HG03521 (cell line): Measurements from ENCODE around the gene RPL21.

ENCODE experiments used
- ATAC-seq: cut with Tn5 transposase; IDR thresholded peaks from one replicate; pipeline ENCODE4 v1.9.1; 2021; ENCODE audit warnings: mild to moderate bottlenecking, moderate library complexity; ENCODE audit not compliant: unreplicated experiment

The RPL21 gene

GRCh38 chr13:27257648-27258253 lies 6.4 kb downstream of the RPL21 start:
- ATAC-seq: no peak

GRCh38 chr13:27258637-27259386 lies 7.5 kb downstream of the RPL21 start:
- no peak for ATAC-seq

GRCh38 chr13:27259831-27260230 lies 8.5 kb downstream of the RPL21 start:
- no peak for ATAC-seq

GRCh38 chr13:27261396-27261795 lies 10.0 kb downstream of the RPL21 start:
- ATAC-seq: no peak

GRCh38 chr13:27263438-27263837 lies 12.1 kb downstream of the RPL21 start:
- no peak for ATAC-seq

- no peak for ATAC-seq
Observed at GRCh38 chr13:27264181-27264580, 12.8 kb downstream of the RPL21 start.

GRCh38 chr13:27264648-27265047 lies 13.3 kb downstream of the RPL21 start:
- ATAC-seq: no peak

GRCh38 chr13:27266917-27267316 lies 15.6 kb downstream of the RPL21 start:
- no peak for ATAC-seq

- ATAC-seq: no peak
Observed at GRCh38 chr13:27267596-27267995, 16.2 kb downstream of the RPL21 start.

- no peak for ATAC-seq
Observed at GRCh38 chr13:27269114-27269665, 17.8 kb downstream of the RPL21 start.

- peak; percentile 72 for ATAC-seq
Observed at GRCh38 chr13:27270594-27271520, 19.5 kb downstream of the RPL21 start, which contains the start of gene RASL11A. Gene RASL11A, plus strand, starts transcription at chr13:27270830. Its CDS starts 115 bp downstream, at chr13:27270945.

- ATAC-seq: no peak
Observed at GRCh38 chr13:27271570-27272096, 20.3 kb downstream of the RPL21 start.

- ATAC-seq: no peak
Observed at GRCh38 chr13:27273658-27274425, 22.5 kb downstream of the RPL21 start.

GRCh38 chr13:27274631-27275030 lies 23.3 kb downstream of the RPL21 start:
- no peak for ATAC-seq

- no peak for ATAC-seq
Observed at GRCh38 chr13:27276188-27276587, 24.8 kb downstream of the RPL21 start.

- ATAC-seq: no peak
Observed at GRCh38 chr13:27279506-27279905, 28.1 kb downstream of the RPL21 start.

- ATAC-seq: no peak
Observed at GRCh38 chr13:27280009-27280656, 28.8 kb downstream of the RPL21 start.

- ATAC-seq: no peak
Observed at GRCh38 chr13:27280841-27281240, 29.5 kb downstream of the RPL21 start.

- no peak for ATAC-seq
Observed at GRCh38 chr13:27281420-27281819, 30.1 kb downstream of the RPL21 start.
